Panc1 (cell line): ENCODE results near the gene RAD51C. TPM values are rescaled to one million over a fixed set of nuclear protein-coding genes. Genes with fewer than 3 reads are reported as not detected.

Experiments
- ATAC-seq: fragments of 200-7000 bp; cut with Tn5 transposase; 2 replicates; pipeline ENCODE4 v1.9.1; 2020; ENCODE audit warnings: mild to moderate bottlenecking, moderate library complexity
- BruUV-seq: library from RNA; stranded (reverse); fragments of 400-500 nt; replicated peaks from 2 replicates; lab custom pipeline; 2021; lab: Mats Ljungman, UMichigan
- CTCF ChIA-PET: fragments of 300-600 bp; sonication (Branson Sonifier 250); formaldehyde crosslinking; loops from one replicate; lab custom pipeline; 2022; ENCODE audit warnings: antibody characterized with exemption; lab: Charles Lee
- POLR2A ChIA-PET: fragments of 300-600 bp; sonication (Branson Sonifier 250); formaldehyde crosslinking; loops from one replicate; lab custom pipeline; 2022; ENCODE audit warnings: antibody characterized with exemption; lab: Charles Lee
- DNase-seq: peaks from one replicate; pipeline ENCODE4 v3.0.0-alpha.2; 2010; ENCODE audit warnings: low read depth, low spot score
- H3K27ac ChIP-seq: 2 replicates; pipeline ENCODE4 v1.5.1; 2011; ENCODE audit warnings: mild to moderate bottlenecking, low read length, inconsistent platforms
- H3K27me3 ChIP-seq: fragments of 200-500 bp; sonication (Bioruptor generic); 2 replicates; pipeline ENCODE4 v1.6.0; 2014; ENCODE audit warnings: low read length, inconsistent platforms; ENCODE audit not compliant: control insufficient read depth, insufficient read depth
- H3K36me3 ChIP-seq: fragments of 200-500 bp; sonication (Bioruptor generic); 2 replicates; pipeline ENCODE4 v1.5.1; 2014; ENCODE audit warnings: inconsistent platforms, mild to moderate bottlenecking, low read length, moderate library complexity; ENCODE audit not compliant: control insufficient read depth, insufficient read depth
- H3K4me1 ChIP-seq: 2 replicates; pipeline ENCODE4 v1.5.1; 2011; ENCODE audit warnings: inconsistent platforms, mild to moderate bottlenecking, low read length, moderate library complexity; ENCODE audit not compliant: control insufficient read depth, insufficient read depth
- H3K4me3 ChIP-seq, 2 experiments: 2 replicates each; pipeline ENCODE4 v1.5.1; 2011 to 2012; ENCODE audit warnings: low read depth in 2 of 2, low read length in 2 of 2, mild to moderate bottlenecking in 2 of 2, inconsistent platforms in 1 of 2, moderate library complexity in 1 of 2
- H3K9me3 ChIP-seq: fragments of 200-500 bp; sonication (Bioruptor generic); 2 replicates; pipeline ENCODE4 v1.5.1; 2014; ENCODE audit warnings: low read depth, mild to moderate bottlenecking, inconsistent platforms, low read length, moderate library complexity; ENCODE audit not compliant: control insufficient read depth, insufficient read depth
- CTCF ChIP-seq: fragments of 450-650 bp; IDR thresholded peaks from 2 replicates; pipeline ENCODE4 v1.5.1; 2017; ENCODE audit warnings: mild to moderate bottlenecking
- POLR2AphosphoS5 ChIP-seq: IDR thresholded peaks from 2 replicates; pipeline ENCODE4 v1.6.1; 2012; ENCODE audit warnings: mild to moderate bottlenecking, low read depth, low read length, moderate library complexity
- REST ChIP-seq, 2 experiments: IDR thresholded peaks; 2 replicates each; pipeline ENCODE4 v1.6.1; 2011 to 2012; ENCODE audit warnings: low read depth in 2 of 2, control low read depth in 1 of 2, low read length in 1 of 2, mild to moderate bottlenecking in 1 of 2, moderate library complexity in 1 of 2; ENCODE audit not compliant: insufficient read depth in 1 of 2
- SIN3A ChIP-seq: IDR thresholded peaks from 2 replicates; pipeline ENCODE4 v1.6.1; 2012; ENCODE audit warnings: low read depth, mild to moderate bottlenecking, low read length, moderate library complexity, borderline replicate concordance; ENCODE audit not compliant: insufficient read depth
- TCF7L2 ChIP-seq: IDR thresholded peaks from 2 replicates; pipeline ENCODE4 v1.6.1; 2011; ENCODE audit warnings: mild to moderate bottlenecking, low read depth, low read length, inconsistent platforms
- in situ Hi-C: cut with HindIII; loops from 2 replicates; pipeline ENCODE4 v1.10.0; 2016; ENCODE audit warnings: low sequenced_read_pairs, low pct_unique_long_range_greater_than_20kb
- intact Hi-C: fragments of 100-400 bp; cut with micrococcal nuclease; formaldehyde crosslinking; loops from one replicate; pipeline ENCODE4 v1.10.0; 2022; ENCODE audit not compliant: unreplicated experiment
- total RNA-seq: library from RNA; stranded (reverse); gene quantifications from one replicate; pipeline ENCODE4 v1.2.1, GENCODE V29; 2021; ENCODE audit not compliant: unreplicated experiment

The RAD51C gene
- total RNA-seq, 1 experiment from 2014 or later, result 19.9 TPM

- H3K27ac ChIP-seq, result no peak overlapping the region
- POLR2A ChIA-PET, result no interaction called here
- H3K27me3 ChIP-seq, result no peaks in the 10 kb centered on the region
- CTCF ChIA-PET, result no interaction called here
- no peaks in the 10 kb centered on the region for H3K4me1 ChIP-seq
- intact Hi-C loops (no loop called here), in situ Hi-C loops (no loop called here)
- TF ChIP-seq POLR2AphosphoS5 (no peak), TCF7L2 (no peak), SIN3A (no peak), CTCF (no peak), REST (IDR thresholded peaks at IDR 0.05; ENCODE audit: insufficient read depth in 1 of 2, low read depth in 2 of 2, low read length in 1 of 2) (no peak)
- DNase-seq (no peak), ATAC-seq (no peak)
- no TSS peak for BruUV-seq
- no peaks in the 10 kb centered on the region for H3K36me3 ChIP-seq
- H3K9me3 ChIP-seq, result no peaks in the 10 kb centered on the region
- H3K4me3 ChIP-seq, result no peak overlapping the region
Measured at GRCh38 chr17:58706351-58707140, 14.1 kb downstream of the RAD51C start.

- no peaks in the 10 kb centered on the region for H3K27me3 ChIP-seq
- DNase-seq (peak; percentile 15), ATAC-seq (no peak)
- in situ Hi-C loops, result no loop called here
- no peaks in the 10 kb centered on the region for H3K36me3 ChIP-seq
- H3K4me3 ChIP-seq, result no peak overlapping the region
- no TSS peak for BruUV-seq
- H3K9me3 ChIP-seq, result no peaks in the 10 kb centered on the region
- no peaks in the 10 kb centered on the region for H3K4me1 ChIP-seq
- POLR2A ChIA-PET, result interaction anchor here (0.6 kb wide), 1 partner anchor 192 kb away, joined by 12 read pairs; no protein-coding TSS in a partner anchor
- no peak overlapping the region for H3K27ac ChIP-seq
- CTCF ChIA-PET, result interaction anchor here (0.5 to 1.6 kb wide), 5 partner anchors 8 to 295 kb away, joined by 3 to 8 read pairs (median 5); no protein-coding TSS in a partner anchor
- TF ChIP-seq REST (IDR thresholded peaks at IDR 0.05; ENCODE audit: insufficient read depth in 1 of 2, low read depth in 2 of 2, low read length in 1 of 2) (no peak), CTCF (peak; percentile 68; the same call in 1 of the 2 replicates)
- intact Hi-C loops, result loop anchor here (2.0 kb wide), 1 partner anchor 294 kb away; no protein-coding TSS in a partner anchor
Measured at GRCh38 chr17:58710948-58711552, 18.6 kb downstream of the RAD51C start.
